ENCODE measurements around the gene COL27A1. TPM values are rescaled to one million over a fixed set of nuclear protein-coding genes. Genes with fewer than 3 reads are reported as not detected.
A peak's percentile ranks its signal among the peaks of the same experiment; 100 is the strongest.

Gene COL27A1
- total RNA-seq, 1 donor from 2014 or later = 8.9 TPM

Small RNAs within 50 kb of the gene (small RNA-seq; reads per million reads assigned to genes)
- gene MIR455 = 82.4 reads per million, percentile 96 among the genes with 10 or more reads in this experiment

Other genes starting within 250 kb of the COL27A1 start
- gene AMBP, start 77.2 kb upstream of the COL27A1 start, total RNA-seq = under 0.01 TPM
- gene KIF12, start 56.2 kb upstream of the COL27A1 start, total RNA-seq = not detected
- 1.6 TPM for gene ORM1, start 167.6 kb downstream of the COL27A1 start, total RNA-seq
- not detected for gene ORM2, start 174.3 kb downstream of the COL27A1 start, total RNA-seq
- gene AKNA, start 232.4 kb downstream of the COL27A1 start, total RNA-seq = 6.3 TPM

Data from skeletal muscle tissue (tissue), 2 donors.